Stimulated activated naive B cell treated with anti-CD40 and anti-IgM and Interleukin-4, amounts not matched to agents 10 μg/mL and 1 μg/mL and 100 μg/mL, for 72 hours (primary cell): ENCODE data around the gene SRP54.
"Not testable (repeated sequence)": the region's sequence is repeated elsewhere in the genome, so short reads cannot be mapped to it uniquely, and the experiment has no call there.

Source experiments
- ATAC-seq, 2 donors: fragments of 150-1000 bp; cut with Tn5 transposase; replicated peaks; 2 replicates each; pipeline ENCODE4 v1.10.0; 2021; ENCODE audit warnings: moderate library complexity in 1 of 2
- DNase-seq: peaks from one replicate; pipeline ENCODE4 v3.0.0; 2021
- H3K27ac Mint-ChIP-seq: one replicate; pipeline ENCODE4 v1.8.0; 2022; ENCODE audit warnings: mild to moderate bottlenecking, mixed read lengths
- H3K27me3 Mint-ChIP-seq, 2 donors: one replicate each; pipeline ENCODE4 v1.8.0; 2022; ENCODE audit warnings: mixed read lengths in 2 of 2
- H3K36me3 Mint-ChIP-seq, 2 donors: one replicate each; pipeline ENCODE4 v1.8.0; 2022; ENCODE audit warnings: mixed read lengths in 2 of 2, mild to moderate bottlenecking in 1 of 2
- H3K4me1 Mint-ChIP-seq, 2 donors: one replicate each; pipeline ENCODE4 v1.8.0; 2022; ENCODE audit warnings: mixed read lengths in 2 of 2, mild to moderate bottlenecking in 1 of 2
- H3K4me3 Mint-ChIP-seq, 2 donors: one replicate each; pipeline ENCODE4 v1.8.0; 2022; ENCODE audit warnings: mild to moderate bottlenecking in 2 of 2, mixed read lengths in 2 of 2, moderate library complexity in 1 of 2
- H3K9me3 Mint-ChIP-seq, 2 donors: one replicate each; pipeline ENCODE4 v1.8.0; 2022; ENCODE audit warnings: mixed read lengths in 2 of 2, mild to moderate bottlenecking in 1 of 2

The SRP54 gene

GRCh38 chr14:34999500-34999899 is 16.7 kb downstream of the SRP54 start:
- DNase-seq (no peak), ATAC-seq (no peak)
- no peak overlapping the region for H3K4me3 Mint-ChIP-seq
- no peaks in the 10 kb centered on the region for H3K27me3 Mint-ChIP-seq
- peaks cover 3 to 9% of the 10 kb centered on the region in 2 donors for H3K4me1 Mint-ChIP-seq
- H3K36me3 Mint-ChIP-seq: peaks cover 16 to 27% of the 10 kb centered on the region in 2 donors
- no peak overlapping the region for H3K27ac Mint-ChIP-seq
- H3K9me3 Mint-ChIP-seq: no peaks in the 10 kb centered on the region

- ATAC-seq (no peak), DNase-seq (no peak)
- Mint-ChIP-seq H3K36me3 (peaks cover 16 to 31% of the 10 kb centered on the region in 2 donors), H3K27me3 (no peaks in the 10 kb centered on the region), H3K4me1 (no peaks in the 10 kb centered on the region), H3K27ac (no peak overlapping the region), H3K4me3 (no peak overlapping the region), H3K9me3 (no peaks in the 10 kb centered on the region)
These were observed 18.8 kb downstream of the SRP54 start for GRCh38 chr14:35001621-35002020.

DNA sequence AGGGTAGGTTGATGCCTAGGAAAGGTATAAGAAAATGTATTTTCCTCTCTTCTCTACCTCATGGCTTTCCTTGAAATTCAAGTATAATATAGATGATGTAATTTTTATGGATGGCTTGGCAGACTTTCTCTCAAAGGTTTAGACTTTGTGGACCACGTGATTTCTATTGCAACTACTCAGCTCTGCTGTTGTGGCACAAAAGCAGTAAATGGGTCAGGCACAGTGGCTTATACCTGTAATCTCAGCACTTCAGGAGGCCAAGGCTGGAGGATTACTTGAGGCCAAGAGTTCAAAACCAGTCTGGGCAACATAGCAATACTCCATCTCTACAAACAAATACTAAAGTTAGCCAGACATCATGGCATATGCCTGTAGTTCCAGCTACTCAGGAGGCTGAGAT is 22.0 kb downstream of the SRP54 start:
- ATAC-seq (no peak), DNase-seq (no peak)
- Mint-ChIP-seq H3K9me3 (no peaks in the 10 kb centered on the region), H3K4me1 (no peaks in the 10 kb centered on the region), H3K27ac (no peak overlapping the region), H3K27me3 (no peaks in the 10 kb centered on the region), H3K4me3 (no peak overlapping the region), H3K36me3 (peaks cover 23 to 42% of the 10 kb centered on the region in 2 donors)

- ATAC-seq (no peak), DNase-seq (no peak)
- H3K4me1 Mint-ChIP-seq: no peaks in the 10 kb centered on the region
- H3K27me3 Mint-ChIP-seq: no peaks in the 10 kb centered on the region
- peaks cover 36 to 54% of the 10 kb centered on the region in 2 donors for H3K36me3 Mint-ChIP-seq
- no peak overlapping the region for H3K27ac Mint-ChIP-seq
- no peak overlapping the region for H3K4me3 Mint-ChIP-seq
- H3K9me3 Mint-ChIP-seq: no peaks in the 10 kb centered on the region
These were observed 33.8 kb downstream of the SRP54 start for GRCh38 chr14:35016568-35016967.

GRCh38 chr14:35020713-35021112 is 37.9 kb downstream of the SRP54 start:
- H3K4me1 Mint-ChIP-seq: no peaks in the 10 kb centered on the region
- H3K27me3 Mint-ChIP-seq: no peaks in the 10 kb centered on the region
- ATAC-seq (no peak), DNase-seq (no peak)
- no peak overlapping the region for H3K4me3 Mint-ChIP-seq
- peaks cover 37 to 68% of the 10 kb centered on the region in 2 donors for H3K36me3 Mint-ChIP-seq
- H3K9me3 Mint-ChIP-seq: no peaks in the 10 kb centered on the region
- H3K27ac Mint-ChIP-seq: peak overlapping the region; percentile 31

GRCh38 chr14:35028435-35028834 is 45.6 kb downstream of the SRP54 start:
- H3K27ac Mint-ChIP-seq: no peak overlapping the region
- DNase-seq: no peak
- no peak overlapping the region for H3K4me3 Mint-ChIP-seq
- ATAC-seq: no peak
- peaks cover 46 to 60% of the 10 kb centered on the region in 2 donors for H3K36me3 Mint-ChIP-seq
- no peaks in the 10 kb centered on the region for H3K4me1 Mint-ChIP-seq
- no peaks in the 10 kb centered on the region for H3K27me3 Mint-ChIP-seq
- H3K9me3 Mint-ChIP-seq: peaks cover 1 to 2% of the 10 kb centered on the region in 2 donors

DNA sequence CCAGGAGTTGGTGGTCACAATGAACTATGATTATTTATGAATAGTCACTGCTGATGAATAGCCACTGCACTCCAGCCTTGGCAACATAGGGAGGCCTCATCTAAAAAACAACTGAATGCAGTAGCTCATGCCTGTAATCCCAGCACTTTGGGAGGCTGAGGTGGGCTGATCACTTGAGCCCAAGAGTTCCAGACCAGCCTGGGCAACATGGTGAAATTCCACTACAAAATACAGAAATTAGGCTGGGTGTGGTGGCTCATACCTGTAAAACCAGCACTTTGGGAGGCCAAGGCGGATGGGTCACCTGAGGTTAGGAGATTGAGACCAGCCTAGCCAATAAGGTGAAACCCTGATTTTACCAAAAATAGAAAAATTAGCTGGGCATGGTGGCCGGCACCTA is 49.8 kb downstream of the SRP54 start:
- H3K27ac Mint-ChIP-seq: no peak overlapping the region
- no peaks in the 10 kb centered on the region for H3K27me3 Mint-ChIP-seq
- H3K36me3 Mint-ChIP-seq: peaks cover 40 to 51% of the 10 kb centered on the region in 2 donors
- H3K4me3 Mint-ChIP-seq: no peak overlapping the region
- DNase-seq: no peak
- peaks cover 0 to 3% of the 10 kb centered on the region in 2 donors for H3K4me1 Mint-ChIP-seq
- peaks cover 7 to 14% of the 10 kb centered on the region in 2 donors for H3K9me3 Mint-ChIP-seq
- no peak for ATAC-seq

DNA sequence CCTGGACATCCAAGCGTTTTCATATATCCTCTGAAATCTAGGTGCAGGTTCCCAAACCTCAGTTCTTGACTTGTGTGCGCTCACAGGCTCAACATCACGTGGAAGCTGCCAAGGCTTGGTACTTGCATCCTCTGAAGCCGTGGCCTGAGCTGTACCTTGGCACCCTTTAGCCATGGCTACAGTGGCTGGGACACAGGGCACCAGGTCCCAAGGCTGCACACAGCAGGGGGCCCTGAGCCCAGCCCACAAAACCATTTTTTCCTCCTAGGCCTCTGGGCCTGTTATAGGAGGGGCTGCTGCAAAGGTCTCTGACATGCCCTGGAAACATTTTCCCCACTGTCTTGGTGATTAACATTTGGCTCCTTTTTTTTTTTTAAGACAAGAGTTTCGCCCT is 51.6 kb downstream of the SRP54 start:
- ATAC-seq: no peak
- no peak overlapping the region for H3K4me3 Mint-ChIP-seq
- no peaks in the 10 kb centered on the region for H3K27me3 Mint-ChIP-seq
- DNase-seq: no peak
- H3K9me3 Mint-ChIP-seq: peaks cover 7 to 14% of the 10 kb centered on the region in 2 donors
- peaks cover 36 to 43% of the 10 kb centered on the region in 2 donors for H3K36me3 Mint-ChIP-seq
- H3K27ac Mint-ChIP-seq: peak overlapping the region; percentile 37
- peaks cover 0 to 3% of the 10 kb centered on the region in 2 donors for H3K4me1 Mint-ChIP-seq

- peaks cover 32 to 40% of the 10 kb centered on the region in 2 donors for H3K36me3 Mint-ChIP-seq
- peaks cover 7 to 14% of the 10 kb centered on the region in 2 donors for H3K9me3 Mint-ChIP-seq
- peak; percentile 39 to 63 for ATAC-seq
- H3K27me3 Mint-ChIP-seq, H3K4me3 Mint-ChIP-seq, H3K4me1 Mint-ChIP-seq, DNase-seq: not testable (repeated sequence)
- peak overlapping the region; percentile 37 for H3K27ac Mint-ChIP-seq
These were observed 52.3 kb downstream of the SRP54 start for GRCh38 chr14:35034944-35035554.

GRCh38 chr14:35038312-35038711 is 55.5 kb downstream of the SRP54 start:
- not testable (repeated sequence) for H3K4me1 Mint-ChIP-seq, H3K27ac Mint-ChIP-seq, H3K4me3 Mint-ChIP-seq, ATAC-seq, H3K27me3 Mint-ChIP-seq, DNase-seq
- H3K9me3 Mint-ChIP-seq: peaks cover 5 to 14% of the 10 kb centered on the region in 2 donors
- H3K36me3 Mint-ChIP-seq: peaks cover 19 to 25% of the 10 kb centered on the region in 2 donors

GRCh38 chr14:35042632-35043031 is 59.8 kb downstream of the SRP54 start:
- no peak for ATAC-seq
- H3K36me3 Mint-ChIP-seq: peaks cover 0 to 3% of the 10 kb centered on the region in 2 donors
- H3K4me3 Mint-ChIP-seq: no peak overlapping the region
- H3K27me3 Mint-ChIP-seq: no peaks in the 10 kb centered on the region
- H3K9me3 Mint-ChIP-seq: no peaks in the 10 kb centered on the region
- no peak for DNase-seq
- H3K4me1 Mint-ChIP-seq: peaks cover 8 to 21% of the 10 kb centered on the region in 2 donors
- no peak overlapping the region for H3K27ac Mint-ChIP-seq

GRCh38 chr14:35043046-35043445 is 60.3 kb downstream of the SRP54 start:
- H3K27ac Mint-ChIP-seq: no peak overlapping the region
- no peaks in the 10 kb centered on the region for H3K9me3 Mint-ChIP-seq
- no peaks in the 10 kb centered on the region for H3K27me3 Mint-ChIP-seq
- peaks cover 0 to 3% of the 10 kb centered on the region in 2 donors for H3K36me3 Mint-ChIP-seq
- peaks cover 10 to 25% of the 10 kb centered on the region in 2 donors for H3K4me1 Mint-ChIP-seq
- DNase-seq (no peak), ATAC-seq (no peak)
- H3K4me3 Mint-ChIP-seq: no peak overlapping the region

DNA sequence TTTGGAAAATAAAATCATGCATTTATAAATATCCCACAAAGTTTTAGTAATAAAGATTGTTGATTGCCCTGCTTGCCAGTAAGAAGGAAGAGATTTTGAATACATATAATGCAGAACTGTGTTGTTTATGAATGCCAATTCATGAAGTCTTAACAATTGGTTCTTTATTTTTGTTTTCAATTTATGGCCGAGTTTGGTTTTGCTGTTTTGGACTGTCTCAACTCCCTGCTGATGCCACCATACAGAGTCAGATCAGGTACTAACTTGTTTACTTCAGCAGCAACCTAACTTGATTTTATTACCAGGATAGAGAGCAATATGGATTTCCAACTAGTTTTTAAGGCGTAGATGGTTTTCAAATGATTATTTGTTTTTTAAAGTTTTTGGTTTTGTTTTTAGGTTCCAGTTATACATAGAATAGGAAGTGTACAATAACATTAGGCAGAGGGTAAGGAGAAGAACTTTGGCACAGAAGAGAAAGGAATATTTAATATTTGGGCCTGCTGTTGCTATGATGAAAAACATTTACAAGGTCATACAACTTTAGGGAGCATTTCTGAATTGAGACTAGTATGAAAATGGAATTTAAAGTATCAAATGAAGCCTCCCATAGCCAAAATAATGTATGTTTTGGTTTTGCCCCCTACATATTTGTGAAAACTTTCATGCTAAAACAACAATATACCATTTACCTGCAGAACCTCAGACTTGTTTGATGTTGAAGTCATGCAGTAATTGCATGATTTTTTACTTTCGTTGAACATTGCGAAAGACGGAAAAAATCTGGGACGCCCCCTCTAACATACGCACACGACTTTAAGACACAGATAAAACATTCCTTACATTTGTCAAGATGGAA is 62.4 kb downstream of the SRP54 start:
- peaks cover 10 to 25% of the 10 kb centered on the region in 2 donors for H3K4me1 Mint-ChIP-seq
- no peak for ATAC-seq

DNA sequence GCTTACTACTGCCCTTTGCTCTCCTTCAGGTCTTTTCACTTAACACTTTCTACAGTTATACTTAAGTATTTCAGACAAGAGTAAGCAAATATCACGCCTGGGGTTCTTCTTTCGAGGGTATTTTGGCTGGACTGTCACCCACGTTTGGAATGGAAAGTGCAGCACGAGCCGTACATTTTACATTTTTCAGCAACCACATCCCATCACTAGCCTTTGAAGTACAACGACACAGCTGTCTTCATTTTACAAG is 62.9 kb downstream of the SRP54 start:
- H3K36me3 Mint-ChIP-seq: peaks cover 2 to 3% of the 10 kb centered on the region in 2 donors
- H3K9me3 Mint-ChIP-seq: no peaks in the 10 kb centered on the region
- ATAC-seq (no peak), DNase-seq (no peak)
- peak overlapping the region; percentile 98 to 99 for H3K4me3 Mint-ChIP-seq
- peaks cover 12 to 28% of the 10 kb centered on the region in 2 donors for H3K4me1 Mint-ChIP-seq
- peak overlapping the region; percentile 99 for H3K27ac Mint-ChIP-seq
- H3K27me3 Mint-ChIP-seq: no peaks in the 10 kb centered on the region

More for the DNA sequence above, 62.4 kb downstream of the SRP54 start:
- no peak for DNase-seq
- peak overlapping the region; percentile 98 to 99 for H3K4me3 Mint-ChIP-seq
- peaks cover 2 to 3% of the 10 kb centered on the region in 2 donors for H3K36me3 Mint-ChIP-seq
- no peaks in the 10 kb centered on the region for H3K27me3 Mint-ChIP-seq
- peak overlapping the region; percentile 99 for H3K27ac Mint-ChIP-seq
- no peaks in the 10 kb centered on the region for H3K9me3 Mint-ChIP-seq
